HS-5 (cell line): ENCODE data around the gene ANKRD24.
"Not testable (repeated sequence)": the region's sequence is repeated elsewhere in the genome, so short reads cannot be mapped to it uniquely, and the experiment has no call there.

Experiments
- DNase-seq: peaks from one replicate; pipeline ENCODE4 v3.0.0-alpha.2; 2012; ENCODE audit warnings: low read depth

Gene ANKRD24

GRCh38 chr19:4268816-4269430 lies 86.4 kb downstream of the ANKRD24 start:
- DNase-seq = no peak

GRCh38 chr19:4272894-4273293 lies 90.4 kb downstream of the ANKRD24 start:
- DNase-seq = no peak

GRCh38 chr19:4274321-4274686 lies 91.8 kb downstream of the ANKRD24 start:
- DNase-seq = not testable (repeated sequence)
